OCI-LY3 (cell line): ENCODE data around the gene TOP1.

Experiments used
- CTCF ChIP-seq: fragments of 200-600, 300-600 bp; sonication (generic); IDR thresholded peaks from 2 replicates; pipeline ENCODE4 v1.5.1; 2014; ENCODE audit warnings: antibody characterized with exemption, low read length, low read depth
- EZH2phosphoT487 ChIP-seq: fragments of 200-600 bp; shearing (Covaris generic); IDR thresholded peaks from 2 replicates; pipeline ENCODE4 v1.6.1; 2018; ENCODE audit warnings: antibody characterized with exemption, mixed run types, low read depth

GRCh38 chr20:41005361-41005729 is 23.3 kb upstream of the TOP1 start:
- no peak for TF ChIP-seq EZH2phosphoT487
- TF ChIP-seq CTCF: no peak
